GM12873 (cell line): ENCODE data around the gene MCEE.

ENCODE experiments used
- TF ChIP-seq, protein P1 (sequence below): IDR thresholded peaks from 2 replicates; pipeline ENCODE4 v1.5.1; 2012; ENCODE audit warnings: low read depth, mild to moderate bottlenecking, moderate library complexity, low read length, control low read depth; ENCODE audit not compliant: insufficient read depth; ENCODE audit errors: missing control alignments

Gene MCEE

DNA sequence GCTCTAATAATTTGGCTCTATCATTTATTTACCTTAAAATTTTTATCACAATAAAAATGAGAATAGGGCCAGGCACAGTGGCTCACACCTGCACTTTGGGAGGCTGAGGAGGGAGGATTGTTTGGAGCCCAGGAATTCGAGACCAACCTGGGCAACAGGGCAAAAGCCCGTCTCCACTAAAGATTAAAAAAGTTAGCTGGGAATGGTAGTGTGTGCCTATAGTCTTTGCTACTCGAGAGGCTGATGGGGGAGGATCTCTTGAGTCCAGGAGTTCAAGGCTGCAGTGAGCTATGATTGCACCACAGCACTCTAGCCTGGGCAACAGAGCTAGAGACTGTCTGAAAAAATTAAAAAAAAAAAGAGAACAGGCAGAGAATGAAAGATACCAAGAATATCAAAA is 6.1 kb upstream of the MCEE start:
- TF ChIP-seq, protein P1, sequence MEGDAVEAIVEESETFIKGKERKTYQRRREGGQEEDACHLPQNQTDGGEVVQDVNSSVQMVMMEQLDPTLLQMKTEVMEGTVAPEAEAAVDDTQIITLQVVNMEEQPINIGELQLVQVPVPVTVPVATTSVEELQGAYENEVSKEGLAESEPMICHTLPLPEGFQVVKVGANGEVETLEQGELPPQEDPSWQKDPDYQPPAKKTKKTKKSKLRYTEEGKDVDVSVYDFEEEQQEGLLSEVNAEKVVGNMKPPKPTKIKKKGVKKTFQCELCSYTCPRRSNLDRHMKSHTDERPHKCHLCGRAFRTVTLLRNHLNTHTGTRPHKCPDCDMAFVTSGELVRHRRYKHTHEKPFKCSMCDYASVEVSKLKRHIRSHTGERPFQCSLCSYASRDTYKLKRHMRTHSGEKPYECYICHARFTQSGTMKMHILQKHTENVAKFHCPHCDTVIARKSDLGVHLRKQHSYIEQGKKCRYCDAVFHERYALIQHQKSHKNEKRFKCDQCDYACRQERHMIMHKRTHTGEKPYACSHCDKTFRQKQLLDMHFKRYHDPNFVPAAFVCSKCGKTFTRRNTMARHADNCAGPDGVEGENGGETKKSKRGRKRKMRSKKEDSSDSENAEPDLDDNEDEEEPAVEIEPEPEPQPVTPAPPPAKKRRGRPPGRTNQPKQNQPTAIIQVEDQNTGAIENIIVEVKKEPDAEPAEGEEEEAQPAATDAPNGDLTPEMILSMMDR = no peak

GRCh38 chr2:71133603-71134002 is 3.6 kb upstream of the MCEE start:
- TF ChIP-seq, protein P1 = no peak

DNA sequence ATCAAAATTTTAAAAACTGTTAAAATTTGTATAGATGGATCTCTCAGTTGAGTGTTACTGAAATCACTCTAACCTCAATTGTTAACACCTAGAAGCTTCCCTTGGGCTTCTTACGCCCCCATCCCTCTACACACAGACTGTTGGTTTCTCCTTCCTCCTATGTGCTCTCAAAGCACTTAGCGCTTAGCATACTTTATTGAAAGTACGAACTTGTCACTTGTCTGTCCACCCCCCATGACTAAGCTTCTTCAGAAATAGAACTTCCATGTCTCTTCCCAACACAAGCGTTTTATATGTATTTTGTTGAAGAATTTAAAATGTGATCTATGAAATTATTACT is 846 bp upstream of the MCEE start:
- TF ChIP-seq, protein P1 = no peak

DNA sequence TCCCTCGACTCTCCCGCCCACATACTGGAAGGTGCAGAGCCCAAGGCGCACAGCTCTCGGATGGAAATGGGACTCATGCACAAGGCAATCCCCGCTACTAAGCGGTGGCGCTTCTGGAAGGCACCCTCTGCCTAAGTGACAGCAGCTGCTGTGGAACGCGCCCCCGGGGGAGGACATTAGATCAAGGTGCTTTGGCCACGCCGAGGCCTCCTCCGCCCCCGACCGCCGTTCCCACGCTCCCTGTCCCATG is 202 bp downstream of the MCEE start:
- TF ChIP-seq, protein P1 = no peak

- TF ChIP-seq, protein P1 = no peak
Observed at GRCh38 chr2:71129114-71129901, 721 bp downstream of the MCEE start.

- TF ChIP-seq, protein P1 = no peak
Observed at GRCh38 chr2:71126957-71127356, 3.1 kb downstream of the MCEE start.

DNA sequence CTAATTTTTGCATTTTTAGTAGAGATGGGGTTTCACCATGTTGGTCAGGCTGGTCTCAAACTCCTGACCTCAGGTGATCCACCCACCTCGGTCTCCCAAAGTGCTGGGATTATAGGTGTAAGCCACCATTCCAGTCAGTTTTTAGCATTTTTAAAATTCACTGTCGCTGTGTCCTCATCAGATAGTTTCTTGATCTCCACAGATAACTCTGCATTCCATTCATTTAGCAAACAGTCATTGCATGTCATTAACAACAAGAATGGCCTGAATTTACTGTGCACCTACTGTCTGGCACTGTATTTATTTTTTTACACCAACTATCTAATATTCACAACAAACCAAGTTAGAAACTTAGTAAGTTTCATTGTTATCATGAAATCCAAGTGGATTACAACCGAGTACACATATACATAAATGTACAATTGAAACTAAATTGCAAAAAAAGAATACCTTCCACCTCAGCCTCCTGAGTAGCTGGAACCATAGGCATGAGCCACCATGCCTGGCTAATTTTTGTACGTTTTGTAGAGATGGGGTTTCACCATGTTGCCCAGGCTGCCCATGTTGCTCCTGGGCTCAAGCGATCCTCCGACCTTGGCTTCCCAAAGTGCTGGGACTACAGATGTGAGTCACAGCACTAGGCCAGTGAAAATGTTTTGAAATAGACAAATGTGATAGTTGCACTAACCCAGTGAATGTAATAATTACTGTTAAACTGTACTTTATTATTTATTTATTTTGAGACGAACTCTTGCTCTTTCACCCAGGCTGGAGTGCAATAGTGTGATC is 4.3 kb downstream of the MCEE start:
- TF ChIP-seq, protein P1 = no peak
